Bone marrow (tissue), 2 donors: ENCODE data around the gene LPXN.

Experiments
- DNase-seq, 2 donors: peaks; one replicate each; lab custom pipeline; 2025; lab: John Stamatoyannopoulos, UW

Gene LPXN

DNA sequence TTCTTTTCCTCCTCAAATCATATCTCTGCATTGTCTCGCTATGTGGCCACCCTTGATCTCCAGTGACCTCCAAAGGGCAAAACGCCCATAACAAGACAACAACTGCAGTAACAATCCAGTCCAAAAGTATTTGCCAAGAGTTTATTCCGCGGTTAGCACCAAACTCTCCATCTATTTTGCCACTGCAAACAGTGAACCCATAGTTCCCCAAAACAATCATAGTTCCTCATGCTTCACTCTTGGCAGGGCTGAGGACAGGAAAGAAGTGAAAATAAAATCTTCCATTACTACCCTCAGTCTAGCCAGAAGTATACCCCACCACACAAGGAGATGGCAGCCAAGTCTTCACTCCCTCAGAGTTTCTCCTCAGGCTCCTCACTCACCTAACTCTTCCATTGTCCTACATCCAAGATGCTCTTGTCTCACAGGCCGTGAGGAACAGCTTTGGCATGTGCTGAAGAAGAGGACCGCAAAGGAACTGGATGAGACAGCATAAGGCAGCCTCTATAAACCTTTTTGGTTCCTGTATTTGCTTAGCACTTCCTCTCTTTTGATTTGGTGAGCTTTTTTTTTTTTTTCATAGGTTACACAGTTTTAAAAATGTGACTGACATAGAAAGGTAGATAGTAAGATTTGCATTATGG is at the start of gene LPXN:
Gene LPXN, minus strand, starts transcription at position 480 of the 644 bp plus-strand sequence. Its CDS starts 84 bp downstream, at position 396.
- peak; percentile 42 to 86 for DNase-seq

DNA sequence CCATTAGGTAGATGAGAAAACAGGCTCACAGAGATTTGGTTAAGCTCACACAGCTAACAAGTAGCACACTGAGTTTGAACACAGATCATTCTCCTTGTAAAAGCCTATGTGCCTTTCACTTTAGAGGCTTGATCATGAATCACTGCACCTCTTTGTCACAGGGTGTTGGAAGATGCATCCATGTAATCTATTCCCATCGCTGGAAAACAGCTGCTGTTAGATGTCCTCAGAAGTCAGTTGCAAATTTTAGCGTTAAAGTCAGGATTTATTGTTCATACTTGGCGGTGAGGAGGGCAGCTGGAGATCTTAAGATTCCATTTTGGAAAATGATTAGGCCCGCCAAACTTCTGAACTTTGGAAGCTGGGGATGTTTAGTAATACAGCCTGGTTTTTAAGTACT is 49.4 kb upstream of the LPXN start:
- no peak for DNase-seq

DNA sequence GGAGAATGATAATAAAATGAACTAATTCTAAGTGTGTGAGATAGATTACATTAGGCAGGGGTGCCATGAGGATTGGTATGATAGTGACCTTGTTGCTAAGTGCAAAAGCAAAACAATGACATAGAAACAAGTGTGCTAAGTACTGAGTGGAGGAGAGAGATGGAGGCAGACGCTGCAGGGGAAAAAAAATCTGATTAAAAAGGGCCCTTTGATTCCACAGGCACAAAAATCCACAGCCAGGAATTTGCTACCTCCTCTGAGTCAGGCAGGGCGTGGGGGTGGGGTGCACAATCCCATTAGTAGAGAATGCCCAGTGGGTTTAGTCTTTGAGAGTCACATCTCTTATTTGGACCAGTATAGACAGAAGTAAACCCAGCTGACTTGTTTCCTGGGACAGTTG is 46.7 kb upstream of the LPXN start, which contains the start of gene CNTF:
Gene CNTF, plus strand, starts transcription at position 322 of the 400 bp plus-strand sequence. CDS start 88 bp downstream, outside the sequence.
- no peak for DNase-seq

DNA sequence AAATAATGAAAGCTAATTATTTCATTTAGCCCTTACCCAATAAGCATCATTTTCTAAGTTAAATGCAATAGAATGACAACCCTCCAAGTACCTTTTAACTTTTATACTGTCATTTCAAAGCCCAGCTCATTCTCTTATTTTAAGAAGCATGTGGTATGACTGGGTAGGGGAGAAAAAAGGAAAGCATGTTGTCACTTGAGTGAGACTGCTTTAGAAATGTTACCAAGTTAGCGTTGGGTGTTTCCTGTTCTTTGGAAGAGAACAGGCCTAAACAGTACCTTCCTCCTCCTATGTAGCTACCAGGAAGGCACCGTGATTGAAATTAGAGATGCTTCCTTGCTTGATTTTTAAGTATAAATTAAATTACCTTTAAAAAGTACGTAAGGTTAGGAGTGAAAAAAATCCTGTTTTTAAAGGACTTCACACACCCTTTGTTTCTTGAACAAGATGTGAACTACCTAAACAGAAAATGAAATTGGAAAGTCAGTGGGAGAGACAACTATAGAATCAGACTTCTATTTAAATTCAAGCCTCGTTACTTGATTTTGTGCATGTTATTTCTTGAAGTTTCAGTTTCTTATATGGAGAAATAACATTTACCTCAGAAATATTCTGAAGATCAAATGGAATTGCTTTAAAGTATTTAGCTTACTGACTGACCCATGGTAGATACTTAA is 46.1 kb upstream of the LPXN start:
- DNase-seq: no peak

DNA sequence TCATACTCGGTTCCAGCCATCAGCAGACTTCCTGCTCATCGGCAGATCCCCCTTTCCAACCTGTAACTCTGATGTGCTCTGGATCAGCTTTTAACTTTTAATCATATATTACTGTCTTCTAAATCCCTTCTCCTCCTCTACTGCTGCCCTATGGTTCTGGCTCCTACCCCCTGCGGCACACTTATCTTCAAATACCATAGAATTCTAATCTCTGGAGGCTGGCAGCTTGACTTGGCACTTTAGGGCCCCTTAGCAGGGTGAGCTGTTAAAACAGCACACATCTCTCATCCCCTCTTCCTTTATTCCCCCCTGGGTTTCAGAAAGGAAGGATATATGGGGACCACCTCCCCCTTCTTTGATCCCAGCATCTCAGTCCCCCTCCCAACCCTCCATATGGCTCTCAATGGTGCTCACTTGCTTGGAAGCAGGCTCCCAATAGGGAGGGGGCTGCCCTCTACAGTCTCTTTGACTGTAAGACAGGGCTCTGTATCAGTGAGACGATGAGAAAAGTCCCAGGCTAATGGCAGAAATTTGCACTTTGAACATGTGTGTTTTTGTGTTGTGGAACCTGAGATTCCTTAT is 42.4 kb upstream of the LPXN start:
- no peak for DNase-seq

DNA sequence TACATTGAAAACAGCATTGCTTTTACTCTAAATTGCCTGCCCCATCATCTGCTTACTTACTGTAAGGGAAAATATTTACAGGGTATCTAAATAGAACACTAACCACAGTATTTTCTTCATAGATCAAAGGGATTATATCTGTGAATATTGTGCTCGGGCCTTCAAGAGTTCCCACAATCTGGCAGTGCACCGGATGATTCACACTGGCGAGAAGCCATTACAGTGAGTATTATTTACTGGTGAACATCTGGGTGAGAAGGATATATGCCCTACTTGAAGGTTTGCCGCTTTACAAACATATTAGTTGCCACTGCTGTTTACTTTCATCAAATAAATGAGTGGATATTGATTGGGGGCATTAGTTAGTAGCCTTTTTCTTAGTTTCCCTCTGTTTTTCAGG is 40.9 kb upstream of the LPXN start:
- no peak for DNase-seq

DNA sequence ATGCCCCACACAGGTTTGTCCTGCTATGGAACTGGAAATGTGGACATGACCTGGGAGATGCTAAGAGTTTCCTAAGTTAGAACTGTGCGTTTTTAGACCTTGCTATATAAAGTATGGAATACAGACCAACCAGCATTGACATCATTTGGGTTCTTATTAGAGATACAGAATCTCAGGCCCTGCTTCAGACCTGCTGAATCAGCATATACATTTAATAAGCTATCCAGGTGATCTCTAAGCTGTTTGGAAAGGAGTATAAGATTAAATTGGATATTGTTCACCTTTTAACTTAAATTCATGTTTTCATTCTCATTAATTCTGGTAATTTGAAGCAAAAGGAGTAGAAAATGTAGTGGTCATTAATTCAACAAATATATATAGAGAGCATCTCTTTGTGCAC is 39.9 kb upstream of the LPXN start:
- DNase-seq: no peak

DNA sequence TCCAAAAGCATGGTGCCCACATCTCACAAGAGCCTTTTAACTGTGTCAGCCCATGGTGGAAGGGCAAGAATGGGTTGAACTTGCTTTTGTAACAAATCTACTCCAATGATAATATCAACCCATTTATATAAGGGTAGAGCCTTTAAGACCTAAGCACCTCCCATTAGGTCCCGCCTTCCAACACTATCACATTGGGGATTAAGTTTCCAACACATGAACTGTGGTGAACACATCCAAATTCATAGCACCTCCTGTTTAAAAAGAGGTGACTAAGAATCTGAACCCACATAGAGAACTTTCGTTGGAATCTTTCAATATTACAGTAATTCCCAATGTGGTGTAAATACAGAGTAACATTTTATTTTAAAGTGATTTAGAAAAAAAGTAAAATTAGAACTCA is 37.6 kb upstream of the LPXN start:
- DNase-seq: no peak

DNA sequence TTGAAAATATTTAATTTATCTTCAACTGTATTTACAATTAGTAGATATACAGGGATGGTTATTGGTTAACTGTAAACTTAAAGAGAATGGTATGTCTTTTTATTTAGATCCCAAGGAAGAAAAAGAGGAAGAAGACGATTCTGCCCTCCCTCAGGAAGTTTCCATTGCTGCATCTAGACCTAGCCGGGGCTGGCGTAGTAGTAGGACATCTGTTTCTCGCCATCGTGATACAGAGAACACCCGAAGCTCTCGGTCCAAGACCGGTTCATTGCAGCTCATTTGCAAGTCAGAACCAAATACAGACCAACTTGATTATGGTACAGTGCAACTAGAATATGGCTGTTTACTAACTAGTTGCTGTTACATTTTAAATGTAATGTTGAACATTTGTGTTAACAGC is 34.1 kb upstream of the LPXN start:
- DNase-seq: peak in 1 of 2 donors; percentile 6

DNA sequence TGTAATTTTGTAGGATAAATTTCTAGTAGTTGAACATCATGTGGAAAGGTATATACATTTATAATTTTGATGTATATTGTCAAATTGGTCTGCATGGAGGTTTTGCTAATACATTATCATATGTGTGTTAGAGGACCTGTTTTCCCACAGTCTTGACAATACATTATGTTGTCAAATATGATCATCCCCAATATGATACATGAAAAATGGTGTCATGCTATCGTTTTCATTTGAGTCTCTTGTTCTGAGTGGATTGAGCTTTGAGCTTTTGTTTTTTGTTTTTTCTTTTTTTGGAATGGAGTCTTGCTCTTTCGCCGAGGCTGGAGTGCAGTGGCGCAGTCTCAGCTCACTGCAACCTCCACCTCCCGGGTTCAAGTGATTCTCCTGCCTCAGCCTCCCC is 32.7 kb upstream of the LPXN start:
- DNase-seq: no peak

DNA sequence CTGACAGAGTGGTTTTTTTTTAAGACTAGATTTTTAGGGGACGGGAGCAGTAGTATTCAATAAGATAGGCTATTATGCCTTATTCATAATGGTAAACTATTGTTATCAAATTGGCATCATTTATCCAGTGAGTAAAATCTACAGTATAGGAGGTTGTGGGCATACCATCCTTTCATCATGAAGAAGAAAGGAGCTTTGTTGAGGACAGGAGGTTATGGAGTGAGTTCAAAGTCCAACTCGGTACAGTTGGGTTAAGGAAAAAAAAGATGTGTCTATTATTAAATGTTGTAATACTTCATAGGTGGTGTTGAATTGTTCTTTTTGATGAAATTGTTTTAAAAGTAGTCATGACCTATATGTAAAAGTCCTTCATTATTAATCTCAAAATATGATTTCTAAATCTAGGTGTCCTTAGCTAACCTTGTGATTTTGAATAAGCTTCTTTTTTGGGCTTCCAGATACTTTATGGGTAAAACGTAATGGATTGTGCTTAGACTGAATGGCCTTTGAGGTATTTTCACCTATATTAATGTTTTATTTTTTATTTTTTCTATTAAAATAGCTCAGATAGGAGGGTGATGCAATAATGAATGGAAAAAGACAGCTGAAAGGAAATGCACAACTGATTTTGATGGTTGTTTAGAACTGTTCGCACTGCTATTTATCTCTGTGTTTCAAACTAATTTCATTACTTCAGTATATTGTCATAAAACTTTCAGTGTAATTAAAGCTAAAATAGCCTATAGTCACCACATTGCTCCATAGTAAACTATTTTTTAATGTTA is 31.5 kb upstream of the LPXN start:
- no peak for DNase-seq

DNA sequence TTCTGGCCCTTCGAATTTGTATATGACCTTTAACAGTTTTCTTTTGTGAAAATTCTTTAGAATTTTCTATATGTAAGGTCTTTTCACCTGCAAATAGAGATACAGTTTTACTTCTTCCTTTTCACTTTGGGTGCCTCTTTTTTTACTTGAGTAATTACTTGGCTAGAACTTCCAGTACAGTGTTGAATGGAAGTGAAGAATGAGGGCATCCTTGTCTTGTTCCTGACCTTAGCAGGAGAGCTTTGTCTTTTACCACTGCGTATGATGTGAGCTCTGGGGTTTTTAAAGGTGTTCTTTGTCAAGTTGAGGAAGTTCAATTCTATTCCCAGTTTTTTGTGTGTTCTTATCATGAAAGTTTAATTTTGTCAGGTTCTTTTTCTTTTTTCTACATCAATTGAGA is 24.9 kb upstream of the LPXN start:
- no peak for DNase-seq

DNA sequence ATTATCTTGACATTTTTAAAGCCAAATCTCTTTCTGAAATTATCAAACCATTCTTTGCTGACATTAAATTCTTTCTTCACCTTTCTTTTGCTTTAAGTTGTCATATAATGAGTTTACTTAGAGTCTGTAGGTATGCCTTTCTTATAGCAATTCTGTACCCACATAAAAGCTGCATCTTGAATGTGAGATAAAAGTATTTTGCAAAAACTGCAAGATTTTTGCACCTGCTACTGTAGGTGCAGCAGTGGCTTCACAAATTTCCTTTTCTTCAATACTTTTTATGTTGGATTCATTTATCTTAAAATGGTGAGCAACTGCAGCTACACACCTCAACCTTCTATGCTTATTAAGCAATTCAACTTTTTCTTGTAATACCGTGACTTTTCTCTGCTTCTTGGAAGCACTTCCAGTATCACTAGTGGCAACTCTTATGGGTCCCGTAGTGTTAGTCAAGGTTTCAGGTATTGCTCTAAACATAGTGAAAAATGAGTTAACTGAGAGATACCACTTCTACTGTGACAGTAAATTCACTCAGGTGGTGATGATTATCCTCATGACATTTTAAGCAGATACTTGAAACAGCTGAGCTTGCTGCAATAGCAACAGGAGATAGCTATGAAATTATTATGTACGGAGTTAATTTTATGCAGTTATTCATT is 22.0 kb upstream of the LPXN start:
- no peak for DNase-seq

DNA sequence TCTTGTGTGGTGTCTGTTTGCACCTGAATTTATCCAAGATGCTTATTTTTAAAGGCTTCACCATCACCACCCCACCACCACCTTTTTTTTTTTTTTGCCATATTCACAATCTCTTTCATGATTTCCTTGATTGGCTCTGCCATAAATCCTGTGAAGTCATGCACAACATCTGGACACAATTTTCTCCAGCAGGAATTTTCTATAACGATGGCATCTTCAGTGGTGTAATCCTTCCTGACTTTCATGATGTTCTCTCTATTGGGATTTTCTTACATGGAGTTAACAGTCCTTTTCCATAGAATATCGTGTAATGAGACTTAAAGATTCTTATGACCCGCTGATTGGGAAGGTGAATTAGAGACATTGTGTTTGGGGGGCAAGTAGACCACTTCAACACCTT is 21.0 kb upstream of the LPXN start:
- DNase-seq: no peak

DNA sequence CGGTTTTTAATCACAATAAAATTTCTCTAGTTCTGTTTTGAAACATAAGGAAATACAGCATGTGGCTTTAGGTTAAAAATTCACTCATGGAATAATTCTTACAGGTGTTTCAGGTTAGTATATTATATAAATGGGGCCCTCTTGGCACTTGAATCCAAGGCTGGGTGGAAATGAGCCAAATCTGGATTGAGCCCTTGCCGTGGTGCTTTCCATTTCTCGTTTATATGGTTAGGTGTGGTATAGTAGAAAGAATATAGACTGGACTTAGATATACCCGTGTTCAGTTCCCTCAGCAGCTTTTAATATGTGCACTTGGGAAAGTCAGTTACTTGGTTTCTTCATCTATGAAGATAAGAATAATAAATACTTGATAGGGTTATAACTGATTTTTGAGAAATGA is 19.2 kb upstream of the LPXN start:
- DNase-seq: no peak

DNA sequence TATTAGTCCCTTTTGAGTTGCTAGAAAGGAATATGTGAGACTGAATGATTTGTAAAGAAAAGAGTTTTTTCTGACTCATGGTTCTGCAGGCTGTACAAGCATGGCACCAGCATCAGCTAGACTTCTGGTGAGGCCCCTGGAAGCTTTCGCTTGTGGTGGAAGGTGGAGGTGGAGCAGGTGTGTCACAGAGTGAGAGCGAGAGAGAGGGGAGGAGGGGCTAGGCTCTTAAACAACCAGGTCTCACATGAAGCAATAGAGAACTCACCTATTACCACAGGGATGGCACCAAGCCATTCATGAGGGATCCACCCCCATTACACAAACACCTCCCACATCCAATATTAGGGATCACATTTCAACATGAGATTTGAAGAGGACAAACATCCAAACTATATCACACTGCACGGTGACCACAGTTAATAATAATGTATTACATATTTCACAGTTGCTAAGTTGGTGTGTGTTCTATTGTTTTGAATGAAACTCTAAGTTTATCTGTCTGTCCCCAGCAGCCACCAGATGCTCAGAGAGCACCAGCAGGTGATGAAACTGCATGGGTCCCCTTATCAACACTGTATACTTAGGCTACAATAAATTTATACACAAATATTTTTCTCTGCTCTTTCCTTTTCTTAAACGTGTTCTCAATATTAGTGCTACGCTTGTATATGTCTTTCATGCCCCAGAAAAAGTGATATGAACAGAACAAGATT is 17.3 kb upstream of the LPXN start:
- DNase-seq: no peak

DNA sequence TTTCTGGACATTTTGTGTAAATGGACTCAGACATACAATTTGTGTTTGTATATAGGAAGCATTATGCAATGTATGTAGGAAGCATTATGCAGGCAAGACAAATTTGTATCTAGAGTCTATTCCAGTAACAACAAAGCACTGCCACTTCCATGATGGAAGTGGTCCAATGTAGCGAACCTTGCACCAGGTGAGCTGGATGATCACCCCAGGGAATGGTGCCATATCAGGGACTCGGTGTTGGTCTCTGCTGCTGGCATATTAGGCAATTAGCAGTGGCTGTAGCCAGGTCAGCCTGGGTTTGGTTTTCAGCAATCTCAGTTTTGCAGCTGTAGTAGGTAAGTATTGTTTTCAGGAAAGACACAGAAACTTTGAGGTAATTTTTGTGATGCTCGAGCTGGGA is 16.0 kb upstream of the LPXN start:
- no peak for DNase-seq

DNA sequence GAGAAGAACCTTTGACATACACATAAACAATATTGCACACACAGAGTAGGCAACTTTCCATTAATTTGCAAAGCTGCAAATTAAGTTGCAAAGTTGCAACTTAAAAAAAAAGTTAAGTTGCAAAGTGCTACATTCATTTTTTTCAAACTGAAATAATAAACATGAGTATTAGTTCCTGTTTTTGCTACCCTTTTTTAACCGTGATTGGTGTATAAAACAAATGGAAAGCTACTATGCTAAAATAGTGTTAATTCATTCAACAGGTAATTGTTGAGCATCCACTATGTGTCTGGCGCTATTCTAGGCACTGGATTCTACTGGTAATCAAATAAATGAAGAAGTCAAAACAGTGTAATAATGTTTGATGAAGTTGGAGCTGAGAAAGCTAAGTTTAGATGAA is 11.3 kb upstream of the LPXN start:
- DNase-seq: no peak

DNA sequence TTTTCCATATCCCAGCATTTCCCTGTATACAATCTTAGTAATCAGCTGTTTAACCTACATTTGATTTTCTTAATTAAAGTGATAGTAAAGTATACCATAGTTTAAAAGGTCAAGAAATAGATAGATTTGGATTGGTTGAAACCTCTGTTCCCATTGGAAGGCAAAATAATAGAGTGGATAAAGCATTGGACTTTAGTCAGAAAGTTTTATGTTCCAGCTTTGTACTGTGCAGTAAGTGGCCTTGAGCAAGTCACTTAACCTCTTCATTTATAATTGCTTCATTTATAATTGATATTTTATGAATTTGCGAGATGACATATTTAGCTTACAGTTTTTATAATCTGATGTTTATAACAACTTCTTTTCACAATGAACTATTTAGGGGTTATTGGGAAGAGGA is 6.8 kb upstream of the LPXN start:
- no peak for DNase-seq

DNA sequence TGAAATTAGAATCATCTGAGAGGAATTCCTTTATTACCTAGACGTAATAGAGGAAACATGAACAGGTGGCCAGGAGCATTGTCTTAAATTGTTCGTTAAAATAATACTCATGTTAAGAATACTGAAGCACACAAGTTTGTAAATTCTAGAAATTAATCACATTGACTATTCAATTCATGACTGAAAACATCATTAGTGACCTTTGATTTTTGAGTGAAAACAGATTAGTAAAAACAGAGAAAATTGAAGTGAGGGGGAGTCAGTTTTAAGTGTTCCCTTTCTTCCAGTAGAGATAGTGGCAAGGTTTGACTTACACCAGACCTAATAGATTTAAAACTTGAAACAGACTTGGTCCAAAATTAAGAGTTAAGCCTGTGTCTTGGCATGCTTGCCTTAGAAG is 4.7 kb upstream of the LPXN start:
- DNase-seq: no peak
